Measurements from ENCODE around the gene C12orf50.
"Not testable (repeated sequence)": the region's sequence is repeated elsewhere in the genome, so short reads cannot be mapped to it uniquely, and the experiment has no call there.

DNA sequence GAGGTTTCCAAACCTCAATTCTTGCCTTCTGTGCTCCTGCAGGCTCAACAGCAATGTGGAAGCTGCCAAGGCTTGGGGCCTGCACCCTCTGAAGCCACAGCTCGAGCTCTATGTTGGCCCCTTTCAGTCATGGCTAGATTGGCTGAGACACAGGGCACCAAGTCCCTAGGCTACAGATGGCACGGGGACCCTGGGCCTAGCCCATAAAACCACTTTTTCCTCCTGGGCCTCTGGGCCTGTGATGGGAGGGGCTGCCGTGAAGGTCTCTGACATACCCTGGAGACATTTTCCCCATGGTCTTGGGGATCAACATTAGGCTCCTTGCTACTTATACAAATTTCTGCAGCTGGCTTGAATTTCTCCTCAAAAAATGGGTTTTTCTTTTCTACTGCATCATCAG, 2.0 kb upstream of the C12orf50 start:
- TF ChIP-seq, protein P1, sequence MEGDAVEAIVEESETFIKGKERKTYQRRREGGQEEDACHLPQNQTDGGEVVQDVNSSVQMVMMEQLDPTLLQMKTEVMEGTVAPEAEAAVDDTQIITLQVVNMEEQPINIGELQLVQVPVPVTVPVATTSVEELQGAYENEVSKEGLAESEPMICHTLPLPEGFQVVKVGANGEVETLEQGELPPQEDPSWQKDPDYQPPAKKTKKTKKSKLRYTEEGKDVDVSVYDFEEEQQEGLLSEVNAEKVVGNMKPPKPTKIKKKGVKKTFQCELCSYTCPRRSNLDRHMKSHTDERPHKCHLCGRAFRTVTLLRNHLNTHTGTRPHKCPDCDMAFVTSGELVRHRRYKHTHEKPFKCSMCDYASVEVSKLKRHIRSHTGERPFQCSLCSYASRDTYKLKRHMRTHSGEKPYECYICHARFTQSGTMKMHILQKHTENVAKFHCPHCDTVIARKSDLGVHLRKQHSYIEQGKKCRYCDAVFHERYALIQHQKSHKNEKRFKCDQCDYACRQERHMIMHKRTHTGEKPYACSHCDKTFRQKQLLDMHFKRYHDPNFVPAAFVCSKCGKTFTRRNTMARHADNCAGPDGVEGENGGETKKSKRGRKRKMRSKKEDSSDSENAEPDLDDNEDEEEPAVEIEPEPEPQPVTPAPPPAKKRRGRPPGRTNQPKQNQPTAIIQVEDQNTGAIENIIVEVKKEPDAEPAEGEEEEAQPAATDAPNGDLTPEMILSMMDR (conservative IDR thresholded peaks at IDR 0.05) = not testable (repeated sequence)
- not testable (repeated sequence) for TF ChIP-seq ZFX (IDR thresholded peaks at IDR 0.05)
